Activated naive CD4-positive, alpha-beta T cell (primary cell): ENCODE measurements around the gene GOLGB1.
"Not testable (repeated sequence)": the region's sequence is repeated elsewhere in the genome, so short reads cannot be mapped to it uniquely, and the experiment has no call there.

ENCODE experiments used
- DNase-seq, 4 experiments: peaks; one replicate each; lab custom pipeline; 2025; lab: John Stamatoyannopoulos, UW

GOLGB1 gene

GRCh38 chr3:121747976-121748375 lies 1.6 kb downstream of the GOLGB1 start:
- no peak for DNase-seq

DNA sequence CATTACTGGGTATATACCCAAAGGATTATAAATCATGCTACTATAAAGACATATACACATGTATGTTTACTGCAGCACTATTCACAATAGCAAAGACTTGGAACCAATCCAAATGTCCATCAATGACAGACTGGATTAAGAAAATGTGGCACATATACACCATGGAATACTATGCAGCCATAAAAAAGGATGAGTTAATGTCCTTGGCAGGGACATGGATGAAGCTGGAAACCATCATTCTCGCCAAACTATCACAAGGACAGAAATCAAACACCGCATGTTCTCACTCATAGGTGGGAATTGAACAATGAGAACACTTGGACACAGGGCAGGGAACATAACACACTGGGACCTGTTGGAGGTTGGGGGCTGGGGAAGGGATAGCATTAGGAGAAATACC lies 6.4 kb downstream of the GOLGB1 start:
- not testable (repeated sequence) for DNase-seq

DNA sequence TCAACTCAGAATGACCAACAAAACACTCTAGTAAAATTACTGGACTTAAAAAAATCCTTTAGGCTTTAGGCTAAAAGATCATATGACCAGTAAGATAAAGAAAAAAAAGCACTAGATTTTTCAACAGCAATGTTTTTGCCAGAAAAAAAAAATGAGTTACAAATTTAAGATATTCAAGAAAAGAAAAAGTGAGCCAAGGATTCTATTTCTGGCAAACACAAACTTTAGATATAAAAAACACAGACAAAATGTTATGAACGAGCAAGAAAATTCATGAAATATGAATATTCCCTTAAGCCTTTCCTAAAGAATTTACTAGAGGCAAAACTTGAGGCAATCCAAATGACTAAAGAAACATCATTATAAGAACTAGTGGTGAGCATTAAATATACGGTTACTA lies 8.6 kb downstream of the GOLGB1 start:
- DNase-seq, result no peak

DNA sequence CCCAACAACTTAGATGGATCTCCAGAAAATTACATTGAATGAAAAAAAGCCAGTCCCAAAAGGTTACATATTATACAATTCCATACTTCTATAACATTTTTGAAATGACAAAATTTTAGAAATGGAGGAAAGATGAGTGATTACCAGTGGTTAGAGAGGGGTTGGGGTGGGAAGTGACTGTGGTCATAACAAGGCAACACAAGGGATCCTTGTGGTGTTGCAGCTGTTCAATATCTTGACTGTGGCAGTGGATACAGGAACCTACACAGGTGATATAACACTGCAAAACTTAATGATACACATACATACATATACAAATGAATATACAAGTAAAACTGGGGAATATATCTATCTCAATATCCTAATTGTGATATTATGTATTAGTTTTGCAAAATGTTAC lies 9.6 kb downstream of the GOLGB1 start:
- DNase-seq, result no peak

- DNase-seq, result no peak
These were observed 11.9 kb downstream of the GOLGB1 start for GRCh38 chr3:121737644-121738043.

- DNase-seq, result no peak
These were observed 13.4 kb downstream of the GOLGB1 start for GRCh38 chr3:121736112-121736511.

DNA sequence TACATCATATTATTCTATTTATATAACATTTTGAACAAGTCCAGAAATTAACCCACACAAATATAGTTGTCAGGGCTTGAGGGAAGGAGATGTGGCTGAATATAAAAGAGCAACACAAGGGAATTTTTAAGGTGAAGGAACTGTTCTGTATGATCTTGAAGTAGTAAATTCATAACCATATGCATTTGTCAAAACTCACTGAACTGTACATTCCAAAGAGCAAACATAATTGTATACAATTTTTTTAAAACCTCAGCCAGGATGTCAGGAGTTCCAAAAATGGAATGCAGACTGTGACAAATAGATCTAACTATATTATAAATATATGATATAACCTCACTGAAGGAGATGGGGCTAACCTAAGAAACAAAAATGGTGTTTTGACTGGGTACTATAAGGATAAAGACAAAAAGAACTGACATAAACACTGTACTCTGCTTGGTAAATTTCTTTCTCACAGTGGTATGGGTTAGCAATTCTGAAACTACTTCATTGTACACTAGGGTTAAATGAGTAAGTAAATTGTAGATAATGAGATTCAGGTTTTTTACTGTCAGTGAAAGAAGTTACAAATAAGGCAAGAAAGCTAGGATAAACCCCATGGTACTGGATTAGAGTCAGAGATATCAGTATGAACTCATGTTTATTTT lies 14.4 kb downstream of the GOLGB1 start:
- no peak for DNase-seq

GRCh38 chr3:121730940-121731687 lies 18.4 kb downstream of the GOLGB1 start:
- DNase-seq, result no peak

DNA sequence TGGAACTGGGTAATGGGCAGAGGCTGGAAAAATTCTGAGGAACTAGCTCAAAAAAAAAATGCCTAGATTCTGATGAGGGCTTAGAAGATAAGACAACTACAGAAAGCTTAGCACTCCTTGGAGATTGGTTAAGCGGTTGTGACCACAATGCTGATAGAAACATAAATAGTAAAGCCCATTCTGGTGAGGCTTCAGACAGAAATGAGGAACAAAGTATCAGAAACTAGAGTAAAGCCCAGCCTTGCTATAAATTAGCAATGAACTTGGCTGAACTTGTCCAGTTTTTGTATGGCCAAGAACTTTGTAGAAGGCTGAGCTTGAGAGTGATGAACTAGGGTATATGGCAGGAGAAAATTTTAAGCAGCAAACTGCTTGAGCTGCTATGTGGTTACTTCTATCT lies 25.4 kb downstream of the GOLGB1 start:
- DNase-seq, result no peak

GRCh38 chr3:121723485-121723884 lies 26.1 kb downstream of the GOLGB1 start:
- no peak for DNase-seq

DNA sequence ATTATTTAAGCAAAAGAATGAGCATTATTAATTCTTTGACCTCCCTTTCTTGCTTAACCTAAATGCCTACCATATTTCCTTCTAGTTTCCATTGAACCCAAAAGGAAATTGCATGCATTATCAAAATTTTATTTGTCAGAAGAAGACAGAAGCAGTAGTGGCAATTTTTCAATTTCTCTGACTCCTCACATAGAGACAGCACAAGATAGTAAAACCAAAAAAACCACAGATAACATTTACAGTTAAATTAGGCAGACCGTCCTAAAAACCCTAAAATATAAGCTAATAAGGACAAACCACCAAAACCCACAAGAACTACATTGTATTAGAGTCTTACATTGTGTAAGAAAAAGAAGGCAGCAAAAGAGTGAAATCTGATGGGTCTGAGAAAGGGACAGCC lies 27.1 kb downstream of the GOLGB1 start:
- no peak for DNase-seq

GRCh38 chr3:121720163-121720562 lies 29.4 kb downstream of the GOLGB1 start:
- DNase-seq, result no peak

GRCh38 chr3:121719423-121719822 lies 30.1 kb downstream of the GOLGB1 start:
- DNase-seq, result no peak

- DNase-seq, result peak in 2 of 4 experiments; percentile 2
These were observed 31.2 kb downstream of the GOLGB1 start for GRCh38 chr3:121718205-121718846.

DNA sequence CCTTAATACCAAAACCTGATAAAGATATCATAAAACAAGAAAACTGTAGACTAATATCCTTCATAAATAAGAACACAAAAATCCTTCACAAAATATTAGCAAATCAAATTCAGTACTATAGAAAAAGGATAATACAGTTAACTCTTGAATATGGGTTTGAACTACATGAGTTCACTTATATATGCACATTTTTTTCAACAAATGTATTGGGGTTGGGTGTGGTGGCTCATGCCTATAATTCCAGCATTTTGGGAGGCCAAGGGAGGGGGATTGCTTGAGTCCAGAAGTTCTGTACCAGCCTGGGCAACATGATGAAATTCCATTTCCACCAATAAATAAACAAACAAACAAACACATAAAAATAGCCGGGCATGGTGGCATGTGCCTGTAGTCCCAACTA lies 39.2 kb downstream of the GOLGB1 start:
- DNase-seq, result no peak

DNA sequence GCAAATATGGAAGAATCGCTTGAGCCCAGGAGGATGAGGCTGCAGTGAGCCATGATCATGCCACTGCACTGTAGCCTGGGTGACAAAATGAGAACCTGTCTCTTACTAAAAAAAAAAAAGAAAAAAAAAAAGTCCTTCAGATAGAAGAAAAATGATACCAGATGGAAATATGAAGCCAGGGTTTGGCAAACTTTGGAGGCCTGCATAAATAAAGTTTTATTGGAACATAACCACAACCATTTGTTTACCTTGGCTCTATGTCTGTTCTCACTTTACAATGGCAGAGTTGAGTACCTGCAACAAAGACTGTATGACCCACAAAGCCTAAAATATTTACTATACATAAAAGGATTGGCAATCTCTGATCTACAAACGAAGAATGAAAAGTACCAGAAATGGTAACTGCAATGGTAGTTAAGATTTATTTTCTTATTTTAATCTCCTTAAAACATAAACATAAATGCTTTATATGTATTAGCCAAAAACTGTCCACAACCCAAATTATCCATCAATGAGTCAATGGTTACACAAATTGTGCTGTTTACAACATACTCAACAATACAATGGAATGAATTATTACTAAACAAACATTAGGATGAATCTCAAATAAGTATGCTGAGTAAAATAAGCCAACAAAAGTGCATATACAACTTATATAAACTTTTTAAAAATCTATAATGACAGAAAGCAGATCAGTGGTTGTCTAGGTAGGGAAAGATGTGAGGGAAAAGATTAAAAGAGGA lies 41.8 kb downstream of the GOLGB1 start:
- no peak for DNase-seq

DNA sequence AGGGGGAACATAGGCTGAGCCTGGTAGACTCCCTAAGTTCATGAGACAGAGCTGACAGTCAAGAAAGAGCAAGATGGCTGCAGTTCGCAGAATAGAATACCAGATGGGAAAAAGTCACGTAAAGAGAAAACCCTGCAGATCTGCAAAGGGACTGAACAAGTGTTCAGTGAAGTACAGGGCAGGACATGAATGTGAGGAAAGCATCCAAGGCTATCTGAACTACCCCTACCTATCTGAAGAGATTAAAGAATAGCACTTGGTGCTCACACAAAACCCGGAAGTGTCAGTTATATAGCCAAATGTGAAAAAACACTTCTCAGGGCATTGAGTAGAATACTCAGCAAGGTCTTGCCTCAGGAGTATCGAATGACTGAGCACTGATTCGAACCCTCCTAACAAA lies 44.0 kb downstream of the GOLGB1 start:
- no peak for DNase-seq

DNA sequence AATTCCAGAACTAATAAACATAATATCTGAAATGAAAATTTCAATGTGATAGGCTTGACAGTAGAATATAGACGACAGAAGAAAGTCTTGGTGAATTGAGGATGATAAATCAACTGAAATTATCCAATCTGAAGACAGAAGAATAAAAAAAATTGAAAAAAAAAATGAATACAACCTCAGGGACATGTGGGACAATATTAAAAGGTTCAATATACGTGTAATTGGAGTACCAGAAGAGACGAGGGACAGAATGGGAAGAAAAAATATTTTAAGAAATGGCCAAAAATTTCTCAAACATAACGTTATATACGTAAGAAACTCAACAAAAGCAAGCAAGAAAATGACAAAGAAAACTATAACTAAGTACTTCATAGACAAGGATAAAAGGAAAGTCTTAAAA lies 45.6 kb downstream of the GOLGB1 start:
- no peak for DNase-seq

DNA sequence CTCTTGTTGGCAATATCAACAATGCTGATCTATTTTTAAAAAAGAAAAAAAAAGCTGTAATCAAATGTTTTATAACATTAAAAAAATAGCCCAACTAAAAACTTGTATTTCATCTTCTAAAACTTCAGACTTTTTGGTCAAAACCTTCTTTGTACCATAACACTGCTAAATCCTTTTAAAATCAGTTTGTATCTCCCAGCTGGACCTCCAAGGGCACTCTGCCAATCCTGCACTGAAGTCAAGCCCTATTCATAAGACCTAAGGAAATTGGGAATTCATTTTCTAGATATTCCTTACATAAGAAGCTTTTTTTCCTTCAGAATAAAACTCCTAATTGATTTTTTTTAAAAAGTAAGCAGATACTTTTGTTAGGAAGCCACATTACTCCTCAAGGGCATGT lies 50.6 kb downstream of the GOLGB1 start:
- no peak for DNase-seq

- DNase-seq, result no peak
These were observed 51.1 kb downstream of the GOLGB1 start for GRCh38 chr3:121698476-121698875.

GRCh38 chr3:121696186-121696585 lies 53.4 kb downstream of the GOLGB1 start:
- no peak for DNase-seq

DNA sequence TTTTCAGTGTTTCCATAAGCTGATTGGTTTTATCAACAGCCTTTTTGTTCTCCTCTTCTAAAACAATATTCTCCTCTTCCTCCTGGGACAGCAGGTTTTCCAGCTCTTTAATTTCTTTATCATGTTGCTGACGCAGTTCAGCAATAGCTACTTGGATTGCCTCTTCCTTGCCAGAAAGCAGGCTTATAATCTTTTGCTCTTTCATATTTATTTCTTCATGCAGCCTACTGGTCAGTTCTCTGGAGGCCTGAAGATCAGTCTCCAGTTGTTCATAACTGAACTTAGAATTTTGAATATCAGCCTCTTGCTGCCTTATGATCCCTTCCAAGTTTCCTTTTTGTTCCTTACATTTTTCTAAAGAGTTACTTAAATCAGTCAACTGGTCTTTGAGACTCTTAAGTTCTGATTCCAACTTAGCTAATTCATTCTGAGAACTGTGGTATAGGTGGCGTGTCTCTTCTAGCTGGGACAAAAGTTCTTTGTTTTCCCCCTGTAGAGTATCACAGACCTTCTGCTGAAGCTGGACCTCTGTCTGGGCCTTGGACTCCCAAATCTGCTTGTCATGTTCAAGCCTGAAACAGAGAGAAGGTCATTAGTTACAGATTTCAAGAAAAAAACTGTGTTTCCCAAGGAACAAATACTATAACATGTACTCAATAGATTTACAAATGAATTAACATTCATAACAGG lies 57.4 kb downstream of the GOLGB1 start:
- DNase-seq, result no peak
